Ascending aorta (tissue), 2 donors: ENCODE results near the gene GCDH. TPM values are rescaled to one million over a fixed set of nuclear protein-coding genes. Genes with fewer than 3 reads are reported as not detected.
A peak's percentile ranks its signal among the peaks of the same experiment; 100 is the strongest.

ENCODE experiments used
- DNase-seq, 2 donors: peaks; one replicate each; pipeline ENCODE4 v3.0.0-alpha.2; 2019; ENCODE audit warnings: low spot score in 2 of 2
- H3K27ac ChIP-seq, 2 donors: fragments of 200-600 bp; sonication (generic); one replicate each; pipeline ENCODE4 v1.5.1; 2016 to 2017; ENCODE audit warnings: mild to moderate bottlenecking in 1 of 2
- H3K27me3 ChIP-seq: fragments of 200-600 bp; sonication (generic); one replicate; pipeline ENCODE4 v1.5.1; 2017
- H3K36me3 ChIP-seq, 2 donors: fragments of 200-600 bp; sonication (generic); one replicate each; pipeline ENCODE4 v1.5.1; 2016
- H3K4me1 ChIP-seq, 2 donors: fragments of 200-600 bp; sonication (generic); one replicate each; pipeline ENCODE4 v1.5.1; 2016 to 2017; ENCODE audit warnings: mild to moderate bottlenecking in 1 of 2
- H3K4me3 ChIP-seq, 2 donors: fragments of 200-600 bp; sonication (generic); one replicate each; pipeline ENCODE4 v1.5.1; 2016 to 2017; ENCODE audit warnings: mild to moderate bottlenecking in 1 of 2
- H3K9me3 ChIP-seq, 2 donors: fragments of 200-600 bp; sonication (generic); one replicate each; pipeline ENCODE4 v1.5.1; 2016
- intact Hi-C: fragments of 100-400 bp; cut with DNase I; formaldehyde crosslinking; loops from one replicate; pipeline ENCODE4 v1.15.1; 2023
- total RNA-seq: library from RNA; depleted of rRNA; stranded (reverse); fragments of >200 nt; gene quantifications from one replicate; pipeline ENCODE4 v1.1.0, GENCODE V29; 2016
- TF ChIP-seq, protein P1 (sequence below), 3 experiments: fragments of 200-600 bp in 2 of 3; fragments of 450-650 bp in 1 of 3; sonication (generic) in 2 of 3; IDR thresholded peaks; one replicate each; pipeline ENCODE4 v1.5.1; 2016 to 2019; ENCODE audit warnings: antibody characterized with exemption in 3 of 3, mild to moderate bottlenecking in 1 of 3, moderate library complexity in 1 of 3

GCDH gene
- total RNA-seq, 1 donor from 2014 or later: 20.6 TPM

DNA sequence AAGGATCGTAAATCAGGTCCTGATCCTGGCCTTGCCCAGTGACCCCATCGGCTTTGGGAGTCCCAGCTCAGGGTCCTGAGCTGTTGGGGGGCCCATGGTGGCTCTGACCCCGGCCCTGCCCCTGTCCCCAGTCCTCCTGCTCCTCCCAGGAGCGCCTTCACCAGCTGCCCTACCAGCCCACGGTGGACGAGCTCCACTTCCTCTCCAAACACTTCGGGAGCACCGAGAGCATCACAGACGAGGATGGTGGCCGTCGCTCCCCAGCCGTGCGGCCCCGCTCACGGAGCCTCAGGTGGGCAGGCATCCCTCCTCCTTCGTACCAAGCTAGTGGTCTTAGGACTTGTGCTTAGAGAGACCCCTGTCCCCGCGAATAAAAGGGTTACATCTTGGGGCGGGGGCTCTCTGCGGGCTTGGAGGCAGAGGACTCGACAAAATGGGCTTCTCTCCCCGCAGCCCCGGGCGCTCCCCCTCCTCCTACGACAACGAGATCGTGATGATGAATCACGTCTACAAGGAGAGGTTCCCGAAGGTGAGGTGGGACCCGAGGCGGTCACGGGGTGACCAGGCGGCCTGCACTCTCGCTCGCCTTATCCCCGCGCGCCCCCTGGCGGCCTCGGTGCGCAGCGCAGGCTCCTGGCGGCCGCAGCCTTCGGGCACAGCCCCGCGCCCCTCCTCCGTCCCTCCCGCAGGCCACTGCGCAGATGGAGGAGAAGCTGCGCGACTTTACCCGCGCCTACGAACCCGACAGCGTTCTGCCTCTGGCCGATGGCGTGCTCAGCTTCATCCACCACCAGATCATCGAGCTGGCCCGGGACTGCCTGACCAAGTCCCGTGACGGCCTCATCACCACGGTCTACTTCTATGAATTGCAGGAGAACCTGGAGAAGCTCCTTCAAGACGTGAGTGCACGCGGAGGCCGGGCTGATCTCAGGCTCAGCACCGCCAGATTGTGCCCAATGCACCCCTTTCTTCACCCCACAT is 43.5 kb upstream of the GCDH start:
- H3K4me1 ChIP-seq: peaks cover 0 to 9% of the 10 kb centered on the region in 2 donors
- intact Hi-C loops: loop anchor here (1.0 to 2.0 kb wide), 4 partner anchors 33 to 171 kb away; partner anchors contain the start of genes DNASE2 and RNASEH2A
- H3K36me3 ChIP-seq: no peaks in the 10 kb centered on the region
- peak overlapping the region in 1 of 2 donors; percentile 42 for H3K4me3 ChIP-seq
- H3K9me3 ChIP-seq: no peaks in the 10 kb centered on the region
- TF ChIP-seq, protein P1, sequence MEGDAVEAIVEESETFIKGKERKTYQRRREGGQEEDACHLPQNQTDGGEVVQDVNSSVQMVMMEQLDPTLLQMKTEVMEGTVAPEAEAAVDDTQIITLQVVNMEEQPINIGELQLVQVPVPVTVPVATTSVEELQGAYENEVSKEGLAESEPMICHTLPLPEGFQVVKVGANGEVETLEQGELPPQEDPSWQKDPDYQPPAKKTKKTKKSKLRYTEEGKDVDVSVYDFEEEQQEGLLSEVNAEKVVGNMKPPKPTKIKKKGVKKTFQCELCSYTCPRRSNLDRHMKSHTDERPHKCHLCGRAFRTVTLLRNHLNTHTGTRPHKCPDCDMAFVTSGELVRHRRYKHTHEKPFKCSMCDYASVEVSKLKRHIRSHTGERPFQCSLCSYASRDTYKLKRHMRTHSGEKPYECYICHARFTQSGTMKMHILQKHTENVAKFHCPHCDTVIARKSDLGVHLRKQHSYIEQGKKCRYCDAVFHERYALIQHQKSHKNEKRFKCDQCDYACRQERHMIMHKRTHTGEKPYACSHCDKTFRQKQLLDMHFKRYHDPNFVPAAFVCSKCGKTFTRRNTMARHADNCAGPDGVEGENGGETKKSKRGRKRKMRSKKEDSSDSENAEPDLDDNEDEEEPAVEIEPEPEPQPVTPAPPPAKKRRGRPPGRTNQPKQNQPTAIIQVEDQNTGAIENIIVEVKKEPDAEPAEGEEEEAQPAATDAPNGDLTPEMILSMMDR (IDR thresholded peaks at IDR 0.05): peak; percentile 99 to 100 (median 100)
- DNase-seq: peak; percentile 43 to 93
- H3K27ac ChIP-seq: no peak overlapping the region
- H3K27me3 ChIP-seq: no peaks in the 10 kb centered on the region

DNA sequence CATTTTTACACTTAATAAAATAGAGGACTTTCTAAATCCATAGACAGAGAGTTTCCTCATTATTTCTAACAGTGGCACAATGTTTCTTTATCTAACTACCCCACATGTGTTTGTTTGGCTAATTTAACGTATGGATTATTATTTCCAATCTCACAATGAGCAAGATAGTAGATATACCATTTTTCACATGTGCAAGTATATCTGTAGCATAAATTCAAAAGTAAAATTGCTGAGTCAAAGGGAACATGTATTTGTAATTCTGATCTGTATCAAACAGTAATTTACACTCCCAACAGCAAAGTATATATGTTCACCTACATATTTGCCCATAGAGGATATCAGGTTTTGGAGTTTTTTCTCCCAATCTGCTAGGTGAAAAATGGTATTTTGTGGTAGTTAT is 34.3 kb upstream of the GCDH start:
- Histone ChIP-seq H3K27ac (no peak overlapping the region), H3K4me1 (no peaks in the 10 kb centered on the region), H3K36me3 (no peaks in the 10 kb centered on the region), H3K27me3 (no peaks in the 10 kb centered on the region), H3K9me3 (no peaks in the 10 kb centered on the region), H3K4me3 (no peak overlapping the region)
- intact Hi-C loops: no loop called here
- no peak for DNase-seq
- TF ChIP-seq, protein P1 (IDR thresholded peaks at IDR 0.05): no peak

DNA sequence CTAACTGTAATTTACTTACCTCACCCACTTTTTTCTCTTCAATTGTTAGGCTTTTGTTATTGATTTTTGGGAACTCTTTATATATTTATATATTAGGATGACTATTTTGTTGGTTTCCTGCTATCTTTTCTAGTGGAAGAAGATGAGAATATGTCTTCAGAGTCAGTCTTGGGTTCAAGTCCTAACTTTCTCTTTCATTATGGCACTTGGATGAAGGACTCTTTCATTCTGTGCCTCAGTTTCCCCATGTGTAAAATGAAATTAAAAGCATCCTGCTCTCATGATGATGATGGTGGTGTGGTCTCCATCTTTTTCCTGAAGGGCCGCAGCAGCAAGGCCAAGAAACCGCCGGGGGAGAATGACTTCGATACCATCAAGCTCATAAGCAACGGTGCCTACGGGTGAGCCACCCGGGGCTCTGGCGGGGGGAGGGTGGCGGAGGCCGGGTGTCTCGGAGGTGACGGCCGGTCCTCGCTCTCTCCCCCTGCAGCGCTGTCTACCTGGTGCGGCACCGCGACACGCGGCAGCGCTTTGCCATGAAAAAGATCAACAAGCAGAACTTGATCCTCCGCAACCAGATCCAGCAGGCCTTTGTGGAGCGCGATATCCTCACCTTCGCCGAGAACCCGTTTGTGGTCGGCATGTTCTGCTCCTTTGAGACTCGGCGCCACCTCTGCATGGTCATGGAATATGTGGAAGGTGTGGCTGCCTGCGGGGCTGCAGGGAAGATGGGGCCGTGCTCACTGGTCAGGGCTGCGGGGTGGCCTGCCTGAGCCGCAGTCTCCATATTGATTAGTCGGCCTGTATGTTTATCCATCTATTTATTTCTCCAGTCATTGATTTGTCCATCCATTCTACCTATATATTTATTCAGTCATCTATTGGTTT is 32.7 kb upstream of the GCDH start:
- H3K4me1 ChIP-seq: no peaks in the 10 kb centered on the region
- H3K27me3 ChIP-seq: no peaks in the 10 kb centered on the region
- no peak for DNase-seq
- no peak overlapping the region for H3K4me3 ChIP-seq
- TF ChIP-seq, protein P1 (IDR thresholded peaks at IDR 0.05): no peak
- H3K27ac ChIP-seq: no peak overlapping the region
- H3K36me3 ChIP-seq: no peaks in the 10 kb centered on the region
- no peaks in the 10 kb centered on the region for H3K9me3 ChIP-seq
- intact Hi-C loops: no loop called here

DNA sequence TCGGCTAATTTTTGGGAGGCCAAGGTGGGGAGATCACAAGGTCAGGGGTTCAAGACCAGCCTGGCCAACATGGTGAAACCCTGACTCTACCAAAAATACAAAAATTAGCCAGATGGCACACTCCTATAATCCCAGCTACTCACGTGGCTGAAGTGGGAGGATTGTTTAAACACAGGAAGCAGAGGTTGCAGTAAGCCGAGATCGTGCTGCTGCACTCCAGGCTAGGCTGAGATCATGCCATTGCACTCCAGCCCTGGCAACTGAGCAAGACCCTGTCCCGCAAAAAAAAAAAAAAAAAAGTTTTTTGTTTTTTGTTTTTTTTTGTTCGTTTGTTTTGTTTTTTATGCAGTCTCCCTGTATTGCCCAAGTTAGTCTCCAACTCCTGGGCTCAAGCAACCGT is 31.4 kb upstream of the GCDH start:
- H3K9me3 ChIP-seq: no peaks in the 10 kb centered on the region
- intact Hi-C loops: no loop called here
- H3K27me3 ChIP-seq: no peaks in the 10 kb centered on the region
- no peaks in the 10 kb centered on the region for H3K36me3 ChIP-seq
- no peak overlapping the region for H3K27ac ChIP-seq
- TF ChIP-seq, protein P1 (IDR thresholded peaks at IDR 0.05): no peak
- no peak overlapping the region for H3K4me3 ChIP-seq
- H3K4me1 ChIP-seq: no peaks in the 10 kb centered on the region
- DNase-seq: no peak

DNA sequence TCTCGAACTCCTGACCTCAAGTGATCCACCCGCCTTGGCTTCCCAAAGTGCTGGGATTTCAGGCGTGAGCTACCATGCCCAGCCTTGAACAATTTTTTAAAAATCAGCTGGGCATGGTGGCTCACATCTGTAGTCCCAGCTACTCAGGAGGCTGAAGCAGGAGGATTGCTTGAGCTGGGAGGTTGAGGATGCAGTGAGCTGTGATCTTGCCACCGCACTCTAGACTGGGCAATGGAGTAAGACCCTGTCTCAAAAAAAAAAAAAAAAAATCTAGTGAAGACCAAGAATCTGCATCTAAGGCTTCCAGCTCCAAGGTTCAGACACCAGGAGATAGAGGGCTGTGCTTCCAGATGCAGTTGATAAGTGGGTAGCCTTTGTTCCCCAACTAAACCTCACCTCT is 26.8 kb upstream of the GCDH start:
- DNase-seq: no peak
- Histone ChIP-seq H3K4me3 (no peak overlapping the region), H3K27ac (no peak overlapping the region), H3K4me1 (peaks cover 0 to 3% of the 10 kb centered on the region in 2 donors), H3K36me3 (no peaks in the 10 kb centered on the region), H3K9me3 (no peaks in the 10 kb centered on the region), H3K27me3 (no peaks in the 10 kb centered on the region)
- TF ChIP-seq, protein P1 (IDR thresholded peaks at IDR 0.05): no peak
- intact Hi-C loops: no loop called here
